SK-N-MC (cell line): ENCODE data around the gene NLRC5.

Source experiments
- EZH2 ChIP-seq: fragments of 200-600 bp; sonication (generic); IDR thresholded peaks from one replicate; pipeline ENCODE4 v1.6.1; 2017; ENCODE audit warnings: antibody characterized with exemption
- FOXP2 ChIP-seq: optimal IDR thresholded peaks from 2 replicates; pipeline ENCODE3; 2011; ENCODE audit warnings: mild to moderate bottlenecking, moderate library complexity; ENCODE audit not compliant: insufficient read depth; ENCODE audit errors: extremely low read length, control extremely low read depth
- POLR2AphosphoS5 ChIP-seq: IDR thresholded peaks from 2 replicates; pipeline ENCODE4 v1.6.1; 2012; ENCODE audit warnings: mild to moderate bottlenecking, low read depth, low read length, borderline replicate concordance

DNA sequence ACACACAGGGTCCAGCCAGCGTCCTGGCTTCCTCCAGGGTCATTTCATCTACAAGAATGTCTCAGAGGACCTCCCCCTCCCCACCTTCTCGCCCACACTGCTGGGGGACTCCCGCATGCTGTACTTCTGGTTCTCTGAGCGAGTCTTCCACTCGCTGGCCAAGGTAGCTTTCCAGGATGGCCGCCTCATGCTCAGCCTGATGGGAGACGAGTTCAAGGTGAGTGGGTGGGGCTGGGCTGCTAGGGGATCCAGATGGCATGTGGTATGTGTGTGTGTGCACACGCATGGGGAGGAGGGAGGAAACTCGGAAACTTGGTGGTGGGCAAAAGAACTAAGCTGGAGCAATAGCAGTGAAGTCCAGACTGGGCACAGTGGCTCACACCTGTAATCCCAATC, 16.1 kb upstream of the NLRC5 start:
- no peak for TF ChIP-seq POLR2AphosphoS5
- no peak for TF ChIP-seq EZH2
- no peak for TF ChIP-seq FOXP2
